HG02970 (cell line): ENCODE results near the gene PIK3C2A.

Experiments used
- ATAC-seq: cut with Tn5 transposase; IDR thresholded peaks from one replicate; pipeline ENCODE4 v1.9.1; 2021; ENCODE audit warnings: mild to moderate bottlenecking, moderate library complexity, moderate number of reproducible peaks; ENCODE audit not compliant: unreplicated experiment, low FRiP score

PIK3C2A gene

DNA sequence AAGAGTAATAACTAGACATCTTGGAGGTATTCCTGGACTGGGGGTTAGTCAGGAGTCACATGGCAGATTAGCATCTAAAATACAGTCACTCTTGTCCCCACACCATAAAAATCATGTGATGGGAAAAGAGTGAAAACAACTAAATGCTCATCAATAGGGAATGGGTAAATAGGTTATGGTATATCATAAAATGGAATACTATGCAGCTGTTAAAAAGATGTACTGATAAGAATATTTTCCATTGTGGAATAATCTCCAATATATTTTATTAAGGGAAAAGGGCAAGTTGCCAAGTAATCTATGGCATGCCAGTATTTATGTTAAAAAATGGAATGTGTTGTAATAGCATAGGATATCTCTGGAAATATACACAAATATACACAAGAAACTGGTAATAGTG, 6.6 kb upstream of the PIK3C2A start:
- no peak for ATAC-seq

DNA sequence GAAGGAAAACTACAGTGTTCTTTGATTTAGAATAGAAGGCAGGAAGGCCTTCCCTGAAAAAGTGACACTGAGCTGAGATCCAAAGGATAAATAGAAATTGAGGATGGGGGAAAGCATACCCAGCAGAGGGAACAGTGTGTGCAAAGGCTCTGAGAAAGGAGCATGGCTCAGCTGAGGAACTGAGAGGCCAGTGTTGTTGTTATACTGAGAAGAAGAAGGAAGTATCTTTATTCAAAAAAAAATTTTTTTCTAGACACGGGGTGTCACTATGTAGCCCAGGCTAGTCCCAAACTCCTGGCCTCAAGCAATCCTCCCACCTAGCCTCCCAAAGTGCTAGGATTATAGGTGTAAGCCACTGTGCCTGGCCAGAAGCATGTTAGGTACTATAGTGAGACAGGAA, 3.5 kb upstream of the PIK3C2A start:
- ATAC-seq, result no peak

GRCh38 chr11:17209939-17210245, 2.1 kb upstream of the PIK3C2A start:
- no peak for ATAC-seq

- ATAC-seq, result peak; percentile 36
Observed at GRCh38 chr11:17208257-17208999, 642 bp upstream of the PIK3C2A start.

DNA sequence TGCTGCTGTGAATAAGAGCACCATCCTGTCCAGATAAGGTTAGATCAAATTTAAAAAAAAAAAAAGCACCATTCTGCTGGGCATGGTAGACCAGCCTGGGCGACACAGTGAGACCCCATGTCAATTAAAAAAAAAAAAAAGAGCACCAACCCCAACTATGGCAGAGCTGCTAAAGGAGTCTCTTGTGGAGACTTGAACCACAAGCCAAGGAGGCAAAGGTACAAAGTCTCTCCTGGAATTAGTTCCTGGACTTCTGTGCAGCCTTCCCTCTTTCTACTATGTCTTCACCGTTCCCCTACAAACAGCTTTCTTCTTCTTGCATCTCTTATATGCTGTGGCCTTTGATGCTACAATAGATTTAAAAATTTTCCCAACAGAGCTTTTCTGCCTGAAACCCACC, 1.3 kb downstream of the PIK3C2A start:
- ATAC-seq, result no peak

DNA sequence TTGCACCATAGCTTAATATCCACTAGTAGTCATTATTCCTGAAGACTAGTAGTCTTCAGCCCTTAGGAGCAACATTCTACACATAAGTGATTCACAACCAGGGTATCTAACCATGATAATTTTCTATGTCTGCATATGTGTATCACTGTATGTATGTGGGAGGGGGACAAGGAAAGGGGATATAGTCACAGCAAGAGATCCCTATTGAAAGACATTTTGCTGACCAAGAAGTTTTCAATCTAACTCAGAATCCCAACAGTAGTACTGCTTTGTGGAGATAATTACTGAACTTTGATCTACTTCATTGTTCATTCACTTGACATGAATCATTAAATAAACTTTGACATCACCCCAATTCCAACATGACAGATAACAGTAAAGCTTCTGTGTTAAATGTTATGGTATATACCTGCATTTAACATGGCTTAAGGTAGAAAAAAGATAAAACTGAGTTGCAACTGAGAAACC, 10.3 kb downstream of the PIK3C2A start:
- no peak for ATAC-seq

DNA sequence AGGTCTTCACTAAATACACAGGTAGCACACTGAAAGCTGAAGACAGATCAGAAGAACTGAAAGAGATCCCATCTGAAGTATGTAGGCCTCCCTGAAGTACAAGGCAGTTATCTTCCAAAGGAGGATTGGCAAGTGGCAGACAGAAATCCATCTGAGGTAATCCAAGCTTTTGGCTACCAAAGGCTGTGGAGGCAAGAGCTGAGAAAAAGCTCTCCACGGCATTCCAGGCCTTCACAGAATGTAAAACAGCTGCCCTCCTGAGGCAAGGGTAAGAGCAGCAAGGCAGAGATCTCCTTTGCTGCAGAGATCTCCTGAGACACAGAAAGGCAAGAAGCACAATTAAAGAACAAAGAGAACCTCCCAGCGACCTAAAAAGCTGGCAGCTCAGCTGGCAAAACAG, 19.1 kb downstream of the PIK3C2A start:
- no peak for ATAC-seq

GRCh38 chr11:17186932-17187692, 20.7 kb downstream of the PIK3C2A start:
- no peak for ATAC-seq

DNA sequence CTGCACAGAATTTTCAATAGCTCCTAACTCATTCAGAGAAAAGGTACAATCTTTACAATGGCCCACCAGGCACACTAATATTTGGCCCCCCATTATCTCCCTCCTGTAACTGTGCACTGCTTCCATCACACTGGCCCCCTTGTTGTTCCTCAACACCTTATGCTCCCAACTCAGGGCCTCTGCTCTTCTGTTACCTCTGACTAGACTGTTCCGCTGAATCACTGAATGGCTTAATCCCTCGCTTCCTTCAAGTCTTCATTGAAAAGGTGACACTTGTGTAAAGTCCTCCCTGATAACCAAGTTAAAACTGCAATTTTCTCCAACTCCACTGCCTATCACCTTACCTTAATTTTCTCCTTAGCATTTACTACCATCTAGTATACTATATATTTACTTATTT, 21.8 kb downstream of the PIK3C2A start:
- ATAC-seq, result no peak

DNA sequence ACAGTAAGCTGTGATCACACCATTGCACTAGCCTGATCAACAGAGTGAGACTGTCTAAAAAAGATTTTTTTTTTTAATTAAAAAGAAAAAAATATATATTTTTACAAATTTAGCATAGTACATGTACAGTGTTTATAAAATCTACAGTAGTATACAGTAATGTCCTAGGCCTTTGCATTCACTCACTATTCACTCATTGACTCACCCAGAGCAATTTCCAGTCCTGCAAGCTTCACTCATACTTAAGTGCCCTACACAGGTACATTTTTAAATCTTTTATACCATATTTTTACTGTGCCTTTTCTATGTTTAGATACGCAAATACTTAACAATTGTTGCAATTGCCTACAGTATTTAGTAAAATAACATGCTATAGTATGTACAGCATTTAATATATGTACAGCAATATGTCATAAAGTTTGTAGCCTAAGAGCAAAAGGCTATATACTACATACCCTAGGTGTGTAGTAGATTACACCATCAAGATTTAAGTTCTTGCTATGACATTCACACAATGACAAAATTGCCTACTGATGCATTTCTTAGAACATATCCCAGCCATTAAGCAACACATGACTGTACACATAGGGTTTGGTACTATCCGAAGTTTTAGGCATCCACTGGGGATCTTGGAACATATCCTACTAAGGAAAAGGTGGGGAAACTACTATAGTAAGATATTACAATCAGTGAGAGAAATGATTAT, 22.8 kb downstream of the PIK3C2A start:
- no peak for ATAC-seq

DNA sequence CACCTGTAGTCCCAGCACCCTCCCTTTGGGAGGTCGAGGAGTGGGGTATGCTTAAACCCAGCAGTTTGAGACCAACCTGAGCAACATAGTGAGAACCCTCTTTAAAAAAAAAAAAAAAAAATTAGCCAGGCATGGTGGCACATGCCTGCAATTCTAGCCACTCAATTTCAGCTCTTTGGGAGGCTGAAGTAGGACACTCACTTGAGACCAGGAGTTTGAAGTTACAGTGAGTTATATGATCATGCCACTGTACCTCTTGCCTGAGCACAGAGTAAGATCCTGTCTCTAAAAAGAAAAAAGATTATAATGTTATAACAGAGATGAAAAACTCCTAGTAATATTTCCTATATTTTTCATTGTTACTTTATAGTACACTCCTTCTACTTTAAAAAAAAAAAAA, 23.9 kb downstream of the PIK3C2A start:
- no peak for ATAC-seq

DNA sequence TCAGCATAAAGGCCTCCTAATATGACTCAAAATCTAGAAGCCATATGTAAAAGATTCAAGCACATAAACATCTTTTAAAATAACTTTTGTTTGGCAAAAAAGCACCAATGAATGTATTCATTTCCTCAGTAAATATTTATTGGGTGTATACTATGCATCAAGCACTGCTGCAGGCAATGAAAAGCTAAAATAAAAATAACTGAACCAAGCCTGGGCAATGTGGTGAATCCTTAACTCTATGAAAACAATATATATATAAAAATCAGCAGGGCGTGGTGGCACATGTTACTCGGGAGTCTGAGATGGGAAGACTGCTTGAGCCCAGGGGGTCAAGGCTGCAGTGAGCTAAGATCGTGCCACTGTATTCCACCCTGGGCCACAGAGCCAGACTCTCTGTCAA, 27.8 kb downstream of the PIK3C2A start:
- ATAC-seq, result no peak

DNA sequence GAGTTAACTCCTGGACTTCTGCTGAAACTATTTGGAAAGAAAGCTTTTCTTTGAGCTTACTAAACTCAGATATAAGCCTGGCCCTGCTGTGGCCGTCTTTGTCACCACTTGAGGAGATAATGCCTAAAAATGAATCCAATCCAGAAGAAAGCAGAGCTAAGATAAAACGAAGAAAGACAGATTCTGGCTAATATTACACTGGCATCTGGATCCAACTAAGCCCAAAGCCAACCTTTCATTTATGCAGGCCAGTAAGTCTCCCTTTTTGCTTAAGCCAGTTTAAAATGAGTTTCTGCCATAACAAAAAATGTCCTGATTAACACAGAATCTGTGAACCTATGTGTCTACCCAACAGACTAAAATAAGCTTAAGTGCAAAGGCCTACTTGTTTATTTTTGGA, 34.5 kb downstream of the PIK3C2A start:
- ATAC-seq, result no peak

GRCh38 chr11:17171916-17172315, 35.9 kb downstream of the PIK3C2A start:
- ATAC-seq, result no peak

DNA sequence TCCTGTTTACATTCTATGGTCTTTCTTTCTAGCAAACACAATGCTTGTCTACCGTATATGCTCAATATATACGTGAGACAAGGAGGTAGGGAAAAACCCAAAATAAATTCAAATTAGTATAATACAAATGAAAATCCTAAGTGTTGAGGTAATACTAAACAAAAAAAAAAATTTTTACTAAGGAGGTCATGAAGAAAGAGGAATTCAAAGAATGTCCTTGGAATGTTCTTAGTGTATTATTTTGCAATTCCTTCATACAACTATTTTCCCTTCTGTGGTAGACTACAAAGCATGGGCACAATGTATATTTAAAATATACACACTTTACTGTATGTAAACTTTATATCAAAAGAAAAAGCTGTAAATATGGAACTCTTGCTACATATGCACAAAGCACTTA, 36.4 kb downstream of the PIK3C2A start:
- ATAC-seq, result no peak

GRCh38 chr11:17169876-17170275, 37.9 kb downstream of the PIK3C2A start:
- ATAC-seq, result no peak

DNA sequence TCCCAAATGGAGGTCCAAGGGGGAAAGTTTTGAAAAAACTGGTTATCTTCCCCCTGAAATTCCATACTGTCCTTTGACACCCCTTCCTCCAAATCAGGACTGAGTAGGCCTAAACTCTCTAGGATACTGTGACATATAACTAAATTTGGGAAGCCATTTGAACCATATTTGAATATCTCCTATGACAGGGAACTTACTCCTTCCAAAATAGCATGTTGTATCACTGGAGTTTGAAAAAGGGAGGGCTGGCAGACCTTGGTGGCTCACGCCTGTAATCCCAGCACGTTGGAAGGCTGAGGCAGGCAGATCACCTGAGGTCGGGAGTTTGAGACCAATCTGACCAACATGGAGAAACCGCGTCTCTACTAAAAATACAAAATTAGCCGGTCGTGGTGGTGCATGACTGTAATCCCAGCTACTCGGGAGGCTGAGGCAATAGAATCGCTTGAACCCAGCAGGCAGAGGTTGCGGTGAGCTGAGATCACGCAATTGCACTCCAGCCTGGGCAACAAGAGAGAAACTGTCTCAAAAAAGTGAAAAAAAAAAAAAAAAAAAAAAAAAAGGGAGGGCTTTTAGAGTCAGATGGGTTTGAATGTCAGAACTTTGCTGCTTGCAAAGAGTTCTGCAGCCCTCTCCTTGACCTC, 42.4 kb downstream of the PIK3C2A start:
- no peak for ATAC-seq

DNA sequence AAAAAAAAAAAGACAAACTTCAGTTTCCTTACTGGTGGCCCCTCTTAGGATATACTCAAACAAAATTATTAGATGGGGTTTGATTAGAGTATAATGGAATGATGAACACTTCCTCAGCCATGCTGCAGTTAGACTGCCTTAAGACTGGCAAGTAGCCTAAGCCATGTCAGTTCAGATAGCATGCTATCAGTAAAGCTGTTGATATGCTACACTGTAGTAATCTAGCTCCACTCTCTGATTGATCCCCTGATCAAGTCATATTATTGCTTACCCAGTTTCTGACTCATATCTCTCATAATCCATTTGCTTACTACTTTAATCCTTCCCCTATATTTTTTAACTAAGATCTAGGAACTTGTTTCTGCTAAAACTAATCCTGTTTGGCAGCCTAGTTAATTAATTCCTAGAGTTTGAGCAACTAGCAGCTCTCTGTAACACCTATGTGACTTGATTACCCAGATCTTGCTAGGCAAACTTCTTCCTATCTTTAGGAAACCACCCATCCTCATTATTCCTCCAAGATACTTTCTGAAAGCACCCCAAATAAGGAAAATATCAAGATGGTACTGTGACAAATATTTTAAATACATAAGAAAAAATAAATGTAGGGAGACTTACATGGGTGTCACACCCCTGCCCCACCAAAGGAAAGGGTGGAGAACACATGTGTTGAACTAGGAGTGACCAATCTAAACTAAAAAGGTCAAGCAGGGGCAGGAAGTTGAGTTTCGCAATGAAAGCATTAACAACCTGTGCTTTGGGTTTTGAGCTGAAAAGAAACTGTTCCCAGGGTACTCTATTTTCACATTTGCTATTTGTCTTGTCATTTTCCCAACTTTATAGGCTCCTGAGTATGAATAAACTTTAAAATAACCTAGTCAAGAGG, 43.2 kb downstream of the PIK3C2A start:
- ATAC-seq, result no peak

DNA sequence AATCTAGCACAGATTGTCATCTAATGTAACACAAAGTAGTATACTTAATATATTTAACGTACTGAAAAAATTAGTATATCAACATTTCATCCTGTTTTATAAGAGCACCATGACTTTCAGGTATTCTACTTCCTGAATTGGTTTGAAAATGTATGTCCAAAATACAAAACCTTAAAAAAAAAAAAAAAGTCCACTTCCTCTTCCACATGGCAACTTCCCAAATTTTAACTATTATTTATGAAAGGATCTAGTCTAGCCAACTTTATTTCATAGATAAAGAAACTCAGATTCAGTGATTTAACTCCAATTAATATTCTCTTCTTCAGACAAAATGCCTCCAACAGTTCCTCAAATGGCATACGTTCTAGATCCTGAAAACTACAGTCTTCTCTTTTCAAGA, 44.0 kb downstream of the PIK3C2A start:
- ATAC-seq, result no peak

DNA sequence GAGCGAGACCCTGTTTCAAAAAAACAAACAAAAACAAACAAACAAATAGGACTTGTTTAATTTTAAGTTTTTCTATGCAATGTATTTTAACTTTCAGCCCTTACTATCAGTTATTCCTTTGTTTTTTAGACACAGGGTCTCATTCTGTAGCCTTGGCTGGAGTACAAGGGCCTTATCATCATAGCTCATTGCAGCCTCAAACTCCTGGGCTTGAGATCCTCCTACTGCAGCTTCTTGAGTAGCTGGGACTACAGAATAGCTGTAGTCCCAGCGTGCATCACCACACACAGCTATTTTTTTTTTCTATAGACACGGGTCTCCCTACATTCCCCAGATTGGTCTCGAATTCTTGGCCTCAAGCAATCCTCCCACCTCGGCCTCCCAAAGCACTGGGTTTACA, 44.5 kb downstream of the PIK3C2A start:
- ATAC-seq, result no peak
